ENCODE data around the gene CORO7.

Gene CORO7

GRCh38 chr16:4437366-4437765 lies 21.0 kb upstream of the CORO7 start:
- no peak overlapping the region for H3K4me3 ChIP-seq (ENCODE audit: low read depth, low read length)
- no peak for TF ChIP-seq CTCF (IDR thresholded peaks at IDR 0.05; ENCODE audit: low read depth, low read length)

- H3K4me3 ChIP-seq (ENCODE audit: low read depth, low read length) = no peak overlapping the region
- TF ChIP-seq CTCF (IDR thresholded peaks at IDR 0.05; ENCODE audit: low read depth, low read length) = no peak
Observed at GRCh38 chr16:4435337-4436067, 19.1 kb upstream of the CORO7 start.

GRCh38 chr16:4433914-4434787 lies 17.8 kb upstream of the CORO7 start:
- no peak for TF ChIP-seq CTCF (IDR thresholded peaks at IDR 0.05; ENCODE audit: low read depth, low read length)

GRCh38 chr16:4433228-4433627 lies 16.8 kb upstream of the CORO7 start:
- no peak overlapping the region for H3K4me3 ChIP-seq (ENCODE audit: low read depth, low read length)
- no peak for TF ChIP-seq CTCF (IDR thresholded peaks at IDR 0.05; ENCODE audit: low read depth, low read length)

More at GRCh38 chr16:4433914-4434787, 17.8 kb upstream of the CORO7 start:
- H3K4me3 ChIP-seq (ENCODE audit: low read depth, low read length) = no peak overlapping the region

- H3K4me3 ChIP-seq (ENCODE audit: low read depth, low read length) = no peak overlapping the region
- no peak for TF ChIP-seq CTCF (IDR thresholded peaks at IDR 0.05; ENCODE audit: low read depth, low read length)
Observed at GRCh38 chr16:4431023-4431422, 14.6 kb upstream of the CORO7 start.

GRCh38 chr16:4428500-4428899 lies 12.1 kb upstream of the CORO7 start:
- TF ChIP-seq CTCF (IDR thresholded peaks at IDR 0.05; ENCODE audit: low read depth, low read length) = no peak
- no peak overlapping the region for H3K4me3 ChIP-seq (ENCODE audit: low read depth, low read length)
